HepG2 (cell line): Measurements from ENCODE around the gene TCFL5. TPM values are rescaled to one million over a fixed set of nuclear protein-coding genes. Genes with fewer than 3 reads are reported as not detected.

Experiments used
- EEA1 ChIP-seq: sonication (generic); formaldehyde crosslinking; IDR thresholded peaks from 2 replicates; pipeline ENCODE4 v1.5.1; 2020; ENCODE audit warnings: mild to moderate bottlenecking, missing genetic modification reagents, borderline replicate concordance
- HDAC1 ChIP-seq: sonication (generic); formaldehyde crosslinking; IDR thresholded peaks from 2 replicates; pipeline ENCODE4 v1.5.1; 2020; ENCODE audit warnings: mild to moderate bottlenecking, missing genetic modification reagents
- HES4 ChIP-seq: sonication (generic); formaldehyde crosslinking; IDR thresholded peaks from 2 replicates; pipeline ENCODE4 v1.9.0; 2021; ENCODE audit warnings: mild to moderate bottlenecking, missing genetic modification reagents, borderline replicate concordance
- KLF16 ChIP-seq, 2 experiments: sonication (generic) in 1 of 2; formaldehyde crosslinking in 1 of 2; IDR thresholded peaks; 2 replicates each; pipeline versions ENCODE4 v1.6.1 to v1.8.0; 2016 to 2023; ENCODE audit warnings: missing genetic modification reagents in 2 of 2, missing compliant biosample characterization in 1 of 2
- RNF2 ChIP-seq: fragments of 450-650 bp; conservative IDR thresholded peaks from 2 replicates; pipeline ENCODE4 v1.6.1; 2016; ENCODE audit warnings: low read depth
- SAP130 ChIP-seq: IDR thresholded peaks from 2 replicates; pipeline ENCODE4 v1.6.1; 2016; ENCODE audit warnings: low read depth
- TMF1 ChIP-seq: sonication (generic); formaldehyde crosslinking; IDR thresholded peaks from 2 replicates; pipeline ENCODE4 v1.8.1; 2022; ENCODE audit warnings: low read depth, missing genetic modification reagents
- ZMAT3 ChIP-seq: sonication (generic); formaldehyde crosslinking; conservative IDR thresholded peaks from 2 replicates; pipeline ENCODE4 v1.7.0; 2021; ENCODE audit warnings: missing genetic modification reagents
- ZNF205 ChIP-seq: IDR thresholded peaks from 2 replicates; pipeline ENCODE4 v1.6.1; 2018; ENCODE audit warnings: missing biosample characterization, missing genetic modification reagents
- ZNF343 ChIP-seq: sonication (generic); formaldehyde crosslinking; IDR thresholded peaks from 2 replicates; pipeline ENCODE4 v1.4.0; 2020; ENCODE audit warnings: mild to moderate bottlenecking, missing genetic modification reagents
- ZNF713 ChIP-seq: sonication (generic); formaldehyde crosslinking; IDR thresholded peaks from 2 replicates; pipeline ENCODE4 v1.4.0; 2020; ENCODE audit warnings: mild to moderate bottlenecking, missing genetic modification reagents
- ZNF777 ChIP-seq: sonication (generic); formaldehyde crosslinking; IDR thresholded peaks from 2 replicates; pipeline ENCODE4 v1.4.0; 2020; ENCODE audit warnings: missing genetic modification reagents
- ZSCAN25 ChIP-seq: sonication (generic); formaldehyde crosslinking; IDR thresholded peaks from 2 replicates; pipeline ENCODE4 v1.8.0; 2022; ENCODE audit warnings: mild to moderate bottlenecking, missing genetic modification reagents
- polyA plus RNA-seq, 8 experiments: library from polyadenylated mRNA; depleted of rRNA in 3 of 8; stranded (reverse) in 7 of 8; unstranded in 1 of 8; fragments of >200 nt; fragmentation: Illumina TruSeq in 4 of 8; extraction: Trizol in 4 of 8; gene quantifications; 2 replicates each; pipeline versions ENCODE4 v1.2.1 to v1.2.3, GENCODE V29; 2011 to 2016; ENCODE audit warnings: low read depth in 4 of 8, missing spikeins in 1 of 8, mixed read lengths in 1 of 8; ENCODE audit not compliant: insufficient read depth in 1 of 8
- total RNA-seq, 5 experiments: library from RNA; depleted of rRNA; stranded (reverse); fragments of >200 nt; fragmentation: Illumina TruSeq; extraction: Trizol; gene quantifications; 2 replicates each; pipeline ENCODE4 v1.2.3, GENCODE V29; 2016; ENCODE audit warnings: low read depth in 1 of 5
- TF ChIP-seq, protein P1 (sequence below), 2 experiments: sonication (generic) in 1 of 2; formaldehyde crosslinking in 1 of 2; IDR thresholded peaks; 2 replicates each; pipeline versions ENCODE4 v1.4.0 to v1.6.1; 2018 to 2020; ENCODE audit warnings: missing genetic modification reagents in 2 of 2, borderline replicate concordance in 1 of 2, low read depth in 1 of 2, mild to moderate bottlenecking in 1 of 2, missing biosample characterization in 1 of 2
- TF ChIP-seq, protein P2 (sequence below): sonication (generic); formaldehyde crosslinking; IDR thresholded peaks from 2 replicates; pipeline ENCODE4 v1.5.0; 2020; ENCODE audit warnings: missing genetic modification reagents, mild to moderate bottlenecking, borderline replicate concordance
- TF ChIP-seq, protein P3 (sequence below): sonication (generic); formaldehyde crosslinking; IDR thresholded peaks from 2 replicates; pipeline ENCODE4 v1.4.0; 2020; ENCODE audit warnings: missing genetic modification reagents
- TF ChIP-seq, protein P4 (sequence below): sonication (generic); formaldehyde crosslinking; IDR thresholded peaks from 2 replicates; pipeline ENCODE4 v1.4.0; 2020; ENCODE audit warnings: mild to moderate bottlenecking, missing genetic modification reagents
- TF ChIP-seq, protein P5 (sequence below): IDR thresholded peaks from 2 replicates; pipeline ENCODE4 v1.6.1; 2012; ENCODE audit warnings: inconsistent platforms
- TF ChIP-seq, protein P6 (sequence below): IDR thresholded peaks from 2 replicates; pipeline ENCODE4 v1.6.1; 2016; ENCODE audit warnings: mild to moderate bottlenecking
- TF ChIP-seq, protein P7 (sequence below): sonication (generic); formaldehyde crosslinking; IDR thresholded peaks from 2 replicates; pipeline ENCODE4 v1.4.0; 2020; ENCODE audit warnings: mild to moderate bottlenecking, missing genetic modification reagents

The TCFL5 gene
- total and polyA plus RNA-seq, 2 of the 13 experiments (the other 11 are each of a cell fraction or from before 2014, with no cell fraction given) = 14.8 to 20.0 TPM

DNA sequence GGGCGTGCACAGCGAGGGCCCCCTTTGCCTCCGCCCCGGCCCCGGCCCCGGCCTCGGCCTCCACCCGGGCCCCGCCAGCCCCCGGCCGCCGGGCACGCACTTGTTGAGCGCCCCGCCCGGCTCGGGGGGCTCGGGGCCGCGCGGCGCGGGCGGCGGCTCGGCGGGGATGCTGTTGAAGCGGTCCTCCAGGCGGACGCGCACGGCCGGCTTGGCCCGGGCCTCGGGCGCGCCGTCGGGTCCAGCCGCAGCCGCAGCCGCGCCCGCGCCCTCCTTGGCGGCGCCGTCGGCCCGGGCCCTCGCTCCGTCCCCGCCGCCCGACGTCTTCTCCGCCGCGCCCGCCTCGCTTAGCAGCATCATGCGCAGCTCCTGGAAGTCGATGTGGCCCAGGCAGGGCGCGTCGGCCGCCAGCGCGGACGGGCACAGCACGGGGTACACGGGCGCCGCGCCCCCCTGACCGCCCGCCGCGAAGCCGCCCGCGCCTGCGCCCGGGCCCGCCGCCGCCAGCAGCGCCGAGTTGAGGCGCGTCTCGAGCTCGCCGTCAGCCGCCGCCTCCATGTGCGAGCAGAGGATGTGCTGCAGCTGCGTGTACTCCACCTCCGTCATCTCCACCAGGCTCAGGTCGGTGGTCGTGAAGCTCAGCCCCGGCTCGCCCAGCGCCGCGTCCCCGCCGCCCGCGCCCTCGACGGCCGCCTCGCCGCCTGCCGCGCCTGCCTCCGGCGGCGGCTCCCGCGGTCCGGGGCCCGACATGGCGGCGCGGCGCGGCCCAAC lies 514 bp downstream of the TCFL5 start (continued):
- TF ChIP-seq, protein P1, sequence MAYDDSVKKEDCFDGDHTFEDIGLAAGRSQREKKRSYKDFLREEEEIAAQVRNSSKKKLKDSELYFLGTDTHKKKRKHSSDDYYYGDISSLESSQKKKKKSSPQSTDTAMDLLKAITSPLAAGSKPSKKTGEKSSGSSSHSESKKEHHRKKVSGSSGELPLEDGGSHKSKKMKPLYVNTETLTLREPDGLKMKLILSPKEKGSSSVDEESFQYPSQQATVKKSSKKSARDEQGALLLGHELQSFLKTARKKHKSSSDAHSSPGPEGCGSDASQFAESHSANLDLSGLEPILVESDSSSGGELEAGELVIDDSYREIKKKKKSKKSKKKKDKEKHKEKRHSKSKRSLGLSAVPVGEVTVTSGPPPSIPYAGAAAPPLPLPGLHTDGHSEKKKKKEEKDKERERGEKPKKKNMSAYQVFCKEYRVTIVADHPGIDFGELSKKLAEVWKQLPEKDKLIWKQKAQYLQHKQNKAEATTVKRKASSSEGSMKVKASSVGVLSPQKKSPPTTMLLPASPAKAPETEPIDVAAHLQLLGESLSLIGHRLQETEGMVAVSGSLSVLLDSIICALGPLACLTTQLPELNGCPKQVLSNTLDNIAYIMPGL (CRISPR knock-in tag; IDR thresholded peaks at IDR 0.05; ENCODE audit: borderline replicate concordance in 1 of 2, low read depth in 1 of 2) = 0 out of 4 replicates have a peak, but pooled peaks of 1 of the 2 experiments have one; percentile 7
- peak; percentile 16; the same call in 1 of the 2 replicates for TF ChIP-seq SAP130 (CRISPR knock-in tag)
- TF ChIP-seq ZNF777 (CRISPR knock-in tag) = peak; percentile 96
- no peak for TF ChIP-seq ZNF205 (CRISPR knock-in tag)
- TF ChIP-seq ZNF343 (CRISPR knock-in tag) = no peak
- TF ChIP-seq, protein P2, sequence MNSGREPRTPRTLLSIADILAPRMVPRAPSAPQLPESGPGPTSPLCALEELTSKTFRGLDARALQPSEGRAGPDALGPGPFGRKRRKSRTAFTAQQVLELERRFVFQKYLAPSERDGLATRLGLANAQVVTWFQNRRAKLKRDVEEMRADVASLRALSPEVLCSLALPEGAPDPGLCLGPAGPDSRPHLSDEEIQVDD (CRISPR knock-in tag) = peak; percentile 70; the same call in 1 of the 2 replicates
- TF ChIP-seq RNF2 = peak; percentile 63; the same call in 1 of the 2 replicates
- no peak for TF ChIP-seq ZSCAN25
- TF ChIP-seq, protein P3, sequence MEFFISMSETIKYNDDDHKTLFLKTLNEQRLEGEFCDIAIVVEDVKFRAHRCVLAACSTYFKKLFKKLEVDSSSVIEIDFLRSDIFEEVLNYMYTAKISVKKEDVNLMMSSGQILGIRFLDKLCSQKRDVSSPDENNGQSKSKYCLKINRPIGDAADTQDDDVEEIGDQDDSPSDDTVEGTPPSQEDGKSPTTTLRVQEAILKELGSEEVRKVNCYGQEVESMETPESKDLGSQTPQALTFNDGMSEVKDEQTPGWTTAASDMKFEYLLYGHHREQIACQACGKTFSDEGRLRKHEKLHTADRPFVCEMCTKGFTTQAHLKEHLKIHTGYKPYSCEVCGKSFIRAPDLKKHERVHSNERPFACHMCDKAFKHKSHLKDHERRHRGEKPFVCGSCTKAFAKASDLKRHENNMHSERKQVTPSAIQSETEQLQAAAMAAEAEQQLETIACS (CRISPR knock-in tag) = no peak
- TF ChIP-seq, protein P4, sequence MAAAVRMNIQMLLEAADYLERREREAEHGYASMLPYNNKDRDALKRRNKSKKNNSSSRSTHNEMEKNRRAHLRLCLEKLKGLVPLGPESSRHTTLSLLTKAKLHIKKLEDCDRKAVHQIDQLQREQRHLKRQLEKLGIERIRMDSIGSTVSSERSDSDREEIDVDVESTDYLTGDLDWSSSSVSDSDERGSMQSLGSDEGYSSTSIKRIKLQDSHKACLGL = peak; percentile 51; the same call in 1 of the 2 replicates
- TF ChIP-seq ZMAT3 (CRISPR knock-in tag) = peak; percentile 70; the same call in 1 of the 2 replicates
- TF ChIP-seq HDAC1 (CRISPR knock-in tag) = no peak
- TF ChIP-seq KLF16 (CRISPR knock-in tag; IDR thresholded peaks at IDR 0.05) = no peak
- TF ChIP-seq TMF1 (CRISPR knock-in tag) = peak; percentile 85
- TF ChIP-seq, protein P5, sequence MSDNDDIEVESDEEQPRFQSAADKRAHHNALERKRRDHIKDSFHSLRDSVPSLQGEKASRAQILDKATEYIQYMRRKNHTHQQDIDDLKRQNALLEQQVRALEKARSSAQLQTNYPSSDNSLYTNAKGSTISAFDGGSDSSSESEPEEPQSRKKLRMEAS = 0 out of 2 replicates have a peak, but pooled peaks have one; percentile 30
- no peak for TF ChIP-seq ZNF713
- 0 out of 2 replicates have a peak, but pooled peaks have one; percentile 59 for TF ChIP-seq EEA1 (CRISPR knock-in tag)
- TF ChIP-seq, protein P6, sequence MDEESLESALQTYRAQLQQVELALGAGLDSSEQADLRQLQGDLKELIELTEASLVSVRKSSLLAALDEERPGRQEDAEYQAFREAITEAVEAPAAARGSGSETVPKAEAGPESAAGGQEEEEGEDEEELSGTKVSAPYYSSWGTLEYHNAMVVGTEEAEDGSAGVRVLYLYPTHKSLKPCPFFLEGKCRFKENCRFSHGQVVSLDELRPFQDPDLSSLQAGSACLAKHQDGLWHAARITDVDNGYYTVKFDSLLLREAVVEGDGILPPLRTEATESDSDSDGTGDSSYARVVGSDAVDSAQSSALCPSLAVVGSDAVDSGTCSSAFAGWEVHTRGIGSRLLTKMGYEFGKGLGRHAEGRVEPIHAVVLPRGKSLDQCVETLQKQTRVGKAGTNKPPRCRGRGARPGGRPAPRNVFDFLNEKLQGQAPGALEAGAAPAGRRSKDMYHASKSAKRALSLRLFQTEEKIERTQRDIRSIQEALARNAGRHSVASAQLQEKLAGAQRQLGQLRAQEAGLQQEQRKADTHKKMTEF (CRISPR knock-in tag) = peak; percentile 12; the same call in 1 of the 2 replicates
- 0 out of 2 replicates have a peak, but pooled peaks have one; percentile 48 for TF ChIP-seq HES4 (CRISPR knock-in tag)
- TF ChIP-seq, protein P7, sequence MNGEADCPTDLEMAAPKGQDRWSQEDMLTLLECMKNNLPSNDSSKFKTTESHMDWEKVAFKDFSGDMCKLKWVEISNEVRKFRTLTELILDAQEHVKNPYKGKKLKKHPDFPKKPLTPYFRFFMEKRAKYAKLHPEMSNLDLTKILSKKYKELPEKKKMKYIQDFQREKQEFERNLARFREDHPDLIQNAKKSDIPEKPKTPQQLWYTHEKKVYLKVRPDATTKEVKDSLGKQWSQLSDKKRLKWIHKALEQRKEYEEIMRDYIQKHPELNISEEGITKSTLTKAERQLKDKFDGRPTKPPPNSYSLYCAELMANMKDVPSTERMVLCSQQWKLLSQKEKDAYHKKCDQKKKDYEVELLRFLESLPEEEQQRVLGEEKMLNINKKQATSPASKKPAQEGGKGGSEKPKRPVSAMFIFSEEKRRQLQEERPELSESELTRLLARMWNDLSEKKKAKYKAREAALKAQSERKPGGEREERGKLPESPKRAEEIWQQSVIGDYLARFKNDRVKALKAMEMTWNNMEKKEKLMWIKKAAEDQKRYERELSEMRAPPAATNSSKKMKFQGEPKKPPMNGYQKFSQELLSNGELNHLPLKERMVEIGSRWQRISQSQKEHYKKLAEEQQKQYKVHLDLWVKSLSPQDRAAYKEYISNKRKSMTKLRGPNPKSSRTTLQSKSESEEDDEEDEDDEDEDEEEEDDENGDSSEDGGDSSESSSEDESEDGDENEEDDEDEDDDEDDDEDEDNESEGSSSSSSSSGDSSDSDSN (CRISPR knock-in tag) = peak; percentile 45; the same call in 1 of the 2 replicates
